Measurements from ENCODE around the gene CFAP410. TPM values are rescaled to one million over a fixed set of nuclear protein-coding genes. Genes with fewer than 3 reads are reported as not detected.

CFAP410 gene
- total RNA-seq, 1 donor from 2014 or later: 23.9 TPM

DNA sequence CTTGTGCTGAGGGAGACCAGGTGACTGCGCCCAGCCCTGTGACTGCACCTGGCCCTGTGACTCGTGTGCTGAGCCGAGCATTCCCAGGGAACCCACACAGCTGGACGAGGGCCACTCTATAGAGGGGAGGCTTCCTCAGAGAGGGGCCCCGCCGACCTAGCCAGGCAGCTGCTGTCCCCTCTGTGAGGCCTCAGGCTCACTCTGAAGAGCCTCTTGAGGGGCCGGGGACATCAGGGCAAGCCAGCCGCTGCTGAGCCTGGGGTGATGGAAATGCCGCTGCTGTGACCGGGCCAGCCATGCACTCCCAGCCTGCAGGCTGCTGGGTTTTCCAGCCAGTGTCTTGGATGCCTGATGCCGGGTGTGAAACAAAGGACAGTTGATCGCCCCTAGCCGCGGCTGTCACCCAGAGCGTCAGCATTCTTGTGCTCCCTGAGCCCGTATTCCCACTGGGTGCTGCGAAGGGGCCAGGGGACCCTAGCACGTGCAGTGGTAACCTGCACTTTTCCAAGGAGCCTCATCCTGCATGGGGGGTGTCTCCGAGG, 21.9 kb downstream of the CFAP410 start:
- TF ChIP-seq, protein P1, sequence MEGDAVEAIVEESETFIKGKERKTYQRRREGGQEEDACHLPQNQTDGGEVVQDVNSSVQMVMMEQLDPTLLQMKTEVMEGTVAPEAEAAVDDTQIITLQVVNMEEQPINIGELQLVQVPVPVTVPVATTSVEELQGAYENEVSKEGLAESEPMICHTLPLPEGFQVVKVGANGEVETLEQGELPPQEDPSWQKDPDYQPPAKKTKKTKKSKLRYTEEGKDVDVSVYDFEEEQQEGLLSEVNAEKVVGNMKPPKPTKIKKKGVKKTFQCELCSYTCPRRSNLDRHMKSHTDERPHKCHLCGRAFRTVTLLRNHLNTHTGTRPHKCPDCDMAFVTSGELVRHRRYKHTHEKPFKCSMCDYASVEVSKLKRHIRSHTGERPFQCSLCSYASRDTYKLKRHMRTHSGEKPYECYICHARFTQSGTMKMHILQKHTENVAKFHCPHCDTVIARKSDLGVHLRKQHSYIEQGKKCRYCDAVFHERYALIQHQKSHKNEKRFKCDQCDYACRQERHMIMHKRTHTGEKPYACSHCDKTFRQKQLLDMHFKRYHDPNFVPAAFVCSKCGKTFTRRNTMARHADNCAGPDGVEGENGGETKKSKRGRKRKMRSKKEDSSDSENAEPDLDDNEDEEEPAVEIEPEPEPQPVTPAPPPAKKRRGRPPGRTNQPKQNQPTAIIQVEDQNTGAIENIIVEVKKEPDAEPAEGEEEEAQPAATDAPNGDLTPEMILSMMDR (conservative IDR thresholded peaks at IDR 0.05): no peak
- Mint-ChIP-seq H3K4me1 (no peaks in the 10 kb centered on the region), H3K36me3 (ENCODE audit: low read depth) (no peaks in the 10 kb centered on the region), H3K4me3 (no peak overlapping the region), H3K27me3 (ENCODE audit: low read depth) (no peaks in the 10 kb centered on the region), H3K27ac (ENCODE audit: unreplicated experiment) (no peak overlapping the region), H3K9me3 (no peaks in the 10 kb centered on the region)
- no peak for DNase-seq (ENCODE audit: low read depth, low spot score)

DNA sequence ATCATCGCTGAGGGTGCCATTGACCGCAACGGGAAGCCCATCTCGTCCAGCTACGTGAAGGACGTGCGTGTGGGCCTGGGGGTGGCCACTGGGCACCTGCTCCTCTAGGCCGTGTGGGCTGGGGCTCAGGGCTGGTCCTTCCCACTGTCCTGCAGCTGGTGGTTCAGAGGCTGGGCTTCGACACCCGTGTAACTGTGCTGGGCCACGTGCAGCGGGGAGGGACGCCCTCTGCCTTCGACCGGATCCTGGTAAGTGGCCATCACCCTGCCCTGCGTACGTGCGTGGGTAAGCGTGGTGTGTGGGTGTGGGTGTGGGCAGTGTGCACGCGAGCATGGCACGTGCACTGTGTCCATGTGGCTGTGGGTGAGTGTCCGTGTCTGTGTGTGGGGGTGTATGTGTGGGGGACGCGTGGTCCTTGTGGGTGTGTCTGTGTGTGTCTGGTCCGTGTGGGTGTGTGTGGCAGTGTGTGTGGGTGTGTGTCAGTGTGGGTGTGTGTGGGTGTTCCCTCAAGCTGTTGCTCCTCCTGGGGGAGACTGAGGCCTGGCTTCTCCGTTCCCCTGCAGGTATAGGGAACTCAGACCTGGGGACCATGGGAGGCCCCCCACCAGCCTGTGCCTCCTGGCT, 22.8 kb downstream of the CFAP410 start:
- Mint-ChIP-seq H3K36me3 (ENCODE audit: low read depth) (no peaks in the 10 kb centered on the region), H3K9me3 (no peaks in the 10 kb centered on the region), H3K27me3 (ENCODE audit: low read depth) (no peaks in the 10 kb centered on the region), H3K27ac (ENCODE audit: unreplicated experiment) (no peak overlapping the region), H3K4me1 (no peaks in the 10 kb centered on the region), H3K4me3 (no peak overlapping the region)
- DNase-seq (ENCODE audit: low read depth, low spot score): no peak
- TF ChIP-seq, protein P1 (conservative IDR thresholded peaks at IDR 0.05): no peak

DNA sequence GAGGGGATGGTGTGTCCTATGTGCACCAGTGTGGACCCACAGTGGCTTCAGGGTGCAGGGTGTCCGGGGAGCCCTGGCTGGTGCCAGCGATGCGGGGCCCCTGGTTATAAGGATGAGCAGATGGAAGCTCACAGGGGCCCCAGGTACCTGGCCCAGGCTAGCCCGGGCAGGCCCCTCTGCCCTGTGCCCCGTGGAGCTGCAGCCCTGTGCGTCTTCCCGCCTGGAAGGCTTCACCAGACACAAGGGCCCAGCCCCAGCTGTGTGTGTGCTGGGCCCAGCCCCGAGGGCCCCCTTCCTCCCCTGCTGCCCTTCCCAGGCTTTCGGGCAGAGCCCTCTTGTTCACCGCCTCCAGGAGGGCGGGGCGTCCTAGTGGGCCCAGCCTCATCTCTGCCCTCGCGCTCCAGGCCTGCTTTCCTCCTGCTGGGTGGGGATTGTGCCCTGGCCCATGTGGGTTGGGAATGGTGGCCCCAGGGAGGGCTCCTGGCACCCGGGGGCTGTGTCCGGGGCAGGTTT, 23.4 kb downstream of the CFAP410 start:
- TF ChIP-seq, protein P1 (conservative IDR thresholded peaks at IDR 0.05): no peak
- Mint-ChIP-seq H3K27me3 (ENCODE audit: low read depth) (no peaks in the 10 kb centered on the region), H3K27ac (ENCODE audit: unreplicated experiment) (no peak overlapping the region), H3K36me3 (ENCODE audit: low read depth) (peaks cover 5% of the 10 kb centered on the region), H3K4me3 (no peak overlapping the region), H3K9me3 (no peaks in the 10 kb centered on the region), H3K4me1 (no peaks in the 10 kb centered on the region)
- no peak for DNase-seq (ENCODE audit: low read depth, low spot score)

DNA sequence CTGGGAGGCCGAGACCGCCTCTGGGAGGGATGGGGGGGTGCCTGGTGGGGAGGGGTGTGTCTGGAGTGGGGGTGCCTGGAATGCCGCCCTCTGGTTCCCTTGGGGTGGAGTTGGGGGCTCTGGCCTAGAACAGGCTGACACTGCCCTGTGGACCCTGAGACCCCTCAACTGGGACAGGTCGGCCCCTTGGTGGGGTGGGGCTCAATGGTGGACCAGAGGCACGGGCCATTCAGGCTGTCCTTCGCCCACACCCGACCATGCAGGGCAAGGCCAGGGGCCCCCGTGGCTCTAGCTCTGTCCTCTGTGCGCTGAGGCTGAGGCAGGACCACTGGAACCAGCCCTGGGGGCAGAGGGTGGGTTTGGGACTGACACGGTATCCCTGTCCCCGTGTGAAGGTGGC, 24.6 kb downstream of the CFAP410 start:
- Mint-ChIP-seq H3K9me3 (no peaks in the 10 kb centered on the region), H3K4me3 (no peak overlapping the region)

DNA sequence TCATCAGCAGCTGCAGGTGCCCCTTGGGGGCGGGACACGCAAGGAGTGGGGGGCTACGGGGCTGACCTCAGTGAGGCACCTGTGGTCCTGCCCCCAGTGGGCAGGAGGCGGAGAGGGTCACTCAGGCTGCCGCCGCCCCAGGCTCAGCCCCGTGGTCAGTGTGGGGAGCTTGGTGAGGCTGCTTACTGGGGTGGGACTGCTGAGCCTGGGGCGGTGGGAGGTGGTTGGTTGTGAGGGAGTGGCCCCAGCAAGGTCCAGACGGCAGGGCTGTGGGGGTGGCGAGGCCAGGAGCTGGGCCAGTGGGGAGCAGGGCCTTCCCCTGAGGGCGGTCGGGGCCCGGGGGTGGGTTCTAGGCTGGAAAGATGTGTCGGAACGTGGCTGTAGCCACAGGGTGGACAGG, 25.1 kb downstream of the CFAP410 start:
- H3K4me1 Mint-ChIP-seq: no peaks in the 10 kb centered on the region
- no peaks in the 10 kb centered on the region for H3K9me3 Mint-ChIP-seq
- no peaks in the 10 kb centered on the region for H3K27me3 Mint-ChIP-seq (ENCODE audit: low read depth)

More for the DNA sequence above, 24.6 kb downstream of the CFAP410 start:
- TF ChIP-seq, protein P1 (conservative IDR thresholded peaks at IDR 0.05): no peak
- no peak overlapping the region for H3K27ac Mint-ChIP-seq (ENCODE audit: unreplicated experiment)
- no peaks in the 10 kb centered on the region for H3K4me1 Mint-ChIP-seq
- peaks cover 5% of the 10 kb centered on the region for H3K36me3 Mint-ChIP-seq (ENCODE audit: low read depth)
- no peaks in the 10 kb centered on the region for H3K27me3 Mint-ChIP-seq (ENCODE audit: low read depth)
- DNase-seq (ENCODE audit: low read depth, low spot score): no peak

More for the DNA sequence above, 25.1 kb downstream of the CFAP410 start:
- DNase-seq (ENCODE audit: low read depth, low spot score): no peak
- H3K27ac Mint-ChIP-seq (ENCODE audit: unreplicated experiment): no peak overlapping the region
- H3K36me3 Mint-ChIP-seq (ENCODE audit: low read depth): peaks cover 5% of the 10 kb centered on the region
- no peak overlapping the region for H3K4me3 Mint-ChIP-seq
- TF ChIP-seq, protein P1 (conservative IDR thresholded peaks at IDR 0.05): no peak

All from neural crest cell (in vitro differentiated cells).